ENCODE data around the gene TPO.

DNA sequence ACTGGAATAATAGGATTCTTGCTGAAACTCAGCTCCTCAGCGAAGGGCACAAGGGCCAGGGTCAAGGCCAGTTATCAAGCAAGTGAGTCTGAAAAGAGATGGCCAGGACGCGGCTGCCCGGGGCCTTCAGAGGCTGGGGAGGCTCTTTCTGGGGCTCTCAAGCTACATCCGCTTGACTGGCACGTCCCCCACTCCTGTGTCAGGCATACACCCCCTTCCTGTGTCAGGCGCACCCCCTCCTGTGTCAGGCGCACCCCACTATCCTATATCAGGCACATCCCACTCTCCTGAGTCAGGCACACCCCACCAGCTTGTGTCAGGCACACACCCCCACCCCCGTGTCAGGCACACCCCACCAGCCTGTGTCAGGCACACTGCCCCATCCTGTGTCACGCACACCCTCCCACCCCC is 91.8 kb downstream of the TPO start:
- TF ChIP-seq EP300 (IDR thresholded peaks at IDR 0.05) (no peak), POLR2A (IDR thresholded peaks at IDR 0.05) (no peak), POLR2AphosphoS5 (IDR thresholded peaks at IDR 0.05) (no peak)
